GM12865 (cell line): ENCODE data around the gene CLDN22.

Experiments
- DNase-seq: peaks from one replicate; pipeline ENCODE4 v3.0.0; 2010; ENCODE audit warnings: low read depth
- H3K4me3 ChIP-seq: 2 replicates; pipeline ENCODE4 v1.5.1; 2011; ENCODE audit warnings: mild to moderate bottlenecking, low read depth, low read length, control low read depth
- CTCF ChIP-seq: IDR thresholded peaks from 2 replicates; pipeline ENCODE4 v1.5.1; 2011; ENCODE audit warnings: low read length, control low read depth, low read depth, inconsistent platforms; ENCODE audit not compliant: insufficient read depth; ENCODE audit errors: missing control alignments

The CLDN22 gene

GRCh38 chr4:183287309-183287659 lies 32.8 kb downstream of the CLDN22 start:
- TF ChIP-seq CTCF: no peak
- no peak overlapping the region for H3K4me3 ChIP-seq
- no peak for DNase-seq

GRCh38 chr4:183286590-183287308 lies 33.3 kb downstream of the CLDN22 start:
- no peak overlapping the region for H3K4me3 ChIP-seq
- DNase-seq: no peak
- no peak for TF ChIP-seq CTCF

DNA sequence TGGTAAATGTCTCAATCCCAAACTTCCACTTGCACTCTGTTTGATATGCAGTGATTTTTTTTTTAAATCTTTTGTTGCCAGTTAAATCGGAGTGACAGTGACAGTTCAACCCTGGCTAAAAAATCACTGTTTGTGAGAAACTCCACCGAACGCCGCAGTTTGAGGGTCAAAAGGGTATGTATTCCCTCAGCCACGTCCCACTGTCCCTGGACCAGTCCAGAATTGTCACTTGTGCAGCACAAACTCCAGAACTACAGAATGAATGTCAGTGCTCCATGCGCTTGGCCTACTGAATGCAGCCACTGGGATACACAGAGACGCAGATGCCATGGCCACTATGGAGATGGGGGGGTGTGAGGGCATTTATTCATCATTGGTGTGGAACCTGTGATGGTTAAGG lies 34.2 kb downstream of the CLDN22 start:
- no peak for TF ChIP-seq CTCF
- DNase-seq: no peak
- no peak overlapping the region for H3K4me3 ChIP-seq

GRCh38 chr4:183284965-183285364 lies 35.1 kb downstream of the CLDN22 start:
- H3K4me3 ChIP-seq: no peak overlapping the region
- no peak for DNase-seq
- TF ChIP-seq CTCF: no peak

GRCh38 chr4:183284258-183284785 lies 35.8 kb downstream of the CLDN22 start:
- no peak for TF ChIP-seq CTCF

GRCh38 chr4:183276106-183276505 lies 44.0 kb downstream of the CLDN22 start:
- no peak for DNase-seq
- no peak for TF ChIP-seq CTCF
- no peak overlapping the region for H3K4me3 ChIP-seq

More at GRCh38 chr4:183284258-183284785, 35.8 kb downstream of the CLDN22 start:
- DNase-seq: no peak
- H3K4me3 ChIP-seq: no peak overlapping the region

DNA sequence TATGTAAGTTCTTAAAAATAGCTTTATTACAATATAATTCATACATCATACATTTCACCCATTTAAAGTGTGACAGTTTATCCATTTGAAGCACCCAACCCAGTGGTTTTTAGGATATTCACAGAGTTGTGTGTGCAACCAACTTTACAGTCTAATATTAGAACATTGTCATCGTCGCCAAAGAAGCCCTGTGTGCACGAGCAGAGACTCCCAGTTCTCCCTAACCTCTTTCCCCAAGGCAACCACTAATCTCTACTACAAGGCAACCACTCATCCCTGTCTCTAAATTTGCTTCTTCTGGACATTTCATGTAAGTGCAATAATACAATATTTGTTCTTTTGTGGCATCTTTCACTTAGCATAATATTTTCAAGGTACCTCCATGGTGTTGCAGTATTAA lies 47.7 kb downstream of the CLDN22 start:
- H3K4me3 ChIP-seq: no peak overlapping the region
- DNase-seq: no peak
- TF ChIP-seq CTCF: no peak
